Progenitor cell of endocrine pancreas (in vitro differentiated cells): Measurements from ENCODE around the gene DDX6. TPM values are rescaled to one million over a fixed set of nuclear protein-coding genes. Genes with fewer than 3 reads are reported as not detected.
"Not testable (repeated sequence)": the region's sequence is repeated elsewhere in the genome, so short reads cannot be mapped to it uniquely, and the experiment has no call there.

Experiments used
- DNase-seq: peaks from one replicate; pipeline ENCODE4 v3.0.0; 2021; ENCODE audit warnings: low spot score; ENCODE audit not compliant: unreplicated experiment
- H3K27ac Mint-ChIP-seq: 2 replicates; pipeline ENCODE4 v1.8.0; 2021; ENCODE audit warnings: mild to moderate bottlenecking, moderate library complexity, mixed read lengths
- H3K27me3 Mint-ChIP-seq: 2 replicates; pipeline ENCODE4 v1.8.0; 2021; ENCODE audit warnings: mixed read lengths
- H3K36me3 Mint-ChIP-seq: 2 replicates; pipeline ENCODE4 v1.8.0; 2022; ENCODE audit warnings: mixed read lengths; ENCODE audit not compliant: insufficient read depth
- H3K4me1 Mint-ChIP-seq: 2 replicates; pipeline ENCODE4 v1.8.0; 2021; ENCODE audit warnings: low read depth, mixed read lengths
- H3K4me3 Mint-ChIP-seq: 2 replicates; pipeline ENCODE4 v1.8.0; 2021; ENCODE audit warnings: low read depth, mild to moderate bottlenecking, moderate library complexity, mixed read lengths
- H3K9me3 Mint-ChIP-seq: 2 replicates; pipeline ENCODE4 v1.8.0; 2021; ENCODE audit warnings: low read depth, mixed read lengths
- CTCF ChIP-seq: fragments of 200-600 bp; sonication (generic); IDR thresholded peaks from one replicate; pipeline ENCODE4 v1.5.0; 2021; ENCODE audit warnings: antibody characterized with exemption, mild to moderate bottlenecking; ENCODE audit not compliant: unreplicated experiment
- total RNA-seq: library from RNA; stranded (reverse); gene quantifications from 2 replicates; pipeline ENCODE4 v1.2.1, GENCODE V29; 2021

Gene DDX6
- total RNA-seq, 1 donor from 2014 or later, result 188 TPM

GRCh38 chr11:118715837-118716260, 75.1 kb downstream of the DDX6 start:
- H3K36me3 Mint-ChIP-seq, result no peaks in the 10 kb centered on the region
- TF ChIP-seq CTCF, result no peak
- H3K4me3 Mint-ChIP-seq, result peak overlapping the region; percentile 18
- H3K27ac Mint-ChIP-seq, result peak overlapping the region; percentile 96
- peaks cover 48% of the 10 kb centered on the region for H3K4me1 Mint-ChIP-seq
- no peak for DNase-seq
- H3K9me3 Mint-ChIP-seq, result no peaks in the 10 kb centered on the region
- peaks cover 9% of the 10 kb centered on the region for H3K27me3 Mint-ChIP-seq

GRCh38 chr11:118715245-118715831, 75.6 kb downstream of the DDX6 start:
- H3K36me3 Mint-ChIP-seq, result no peaks in the 10 kb centered on the region
- H3K4me3 Mint-ChIP-seq, result peak overlapping the region; percentile 18
- DNase-seq, result no peak
- peak overlapping the region; percentile 96 for H3K27ac Mint-ChIP-seq
- H3K27me3 Mint-ChIP-seq, result peaks cover 8% of the 10 kb centered on the region
- TF ChIP-seq CTCF, result no peak
- peaks cover 43% of the 10 kb centered on the region for H3K4me1 Mint-ChIP-seq
- H3K9me3 Mint-ChIP-seq, result no peaks in the 10 kb centered on the region

- Mint-ChIP-seq H3K27me3 (peaks cover 4% of the 10 kb centered on the region), H3K4me3 (no peak overlapping the region), H3K4me1 (peaks cover 38% of the 10 kb centered on the region), H3K9me3 (no peaks in the 10 kb centered on the region), H3K36me3 (no peaks in the 10 kb centered on the region), H3K27ac (peak overlapping the region; percentile 88)
- no peak for DNase-seq
- TF ChIP-seq CTCF, result no peak
Observed at GRCh38 chr11:118714816-118715215, 76.1 kb downstream of the DDX6 start.

- H3K27me3 Mint-ChIP-seq, H3K27ac Mint-ChIP-seq, H3K4me3 Mint-ChIP-seq, H3K9me3 Mint-ChIP-seq, H3K36me3 Mint-ChIP-seq, DNase-seq: not testable (repeated sequence)
- H3K4me1 Mint-ChIP-seq, result peaks cover 34% of the 10 kb centered on the region
Observed at GRCh38 chr11:118714416-118714815, 76.5 kb downstream of the DDX6 start.

- Mint-ChIP-seq H3K9me3 (no peaks in the 10 kb centered on the region), H3K4me3 (no peak overlapping the region), H3K27me3 (peaks cover 3% of the 10 kb centered on the region), H3K36me3 (no peaks in the 10 kb centered on the region), H3K27ac (no peak overlapping the region), H3K4me1 (no peaks in the 10 kb centered on the region)
- no peak for TF ChIP-seq CTCF
- no peak for DNase-seq
Observed at GRCh38 chr11:118708296-118708695, 82.7 kb downstream of the DDX6 start.

- Mint-ChIP-seq H3K27ac (no peak overlapping the region), H3K9me3 (no peaks in the 10 kb centered on the region), H3K36me3 (no peaks in the 10 kb centered on the region), H3K4me3 (no peak overlapping the region), H3K4me1 (no peaks in the 10 kb centered on the region), H3K27me3 (peaks cover 3% of the 10 kb centered on the region)
- no peak for TF ChIP-seq CTCF
- no peak for DNase-seq
Observed at GRCh38 chr11:118706546-118706825, 84.5 kb downstream of the DDX6 start.
